ENCODE data around the gene ATG2B. TPM values are rescaled to one million over a fixed set of nuclear protein-coding genes. Genes with fewer than 3 reads are reported as not detected.

Gene ATG2B
- polyA plus RNA-seq, 2 of the 4 experiments (the other 2 are of a cell fraction) = 7.1 to 17.0 TPM

- peak; percentile 92 for FAIRE-seq
- TF ChIP-seq CBX2 (IDR thresholded peaks at IDR 0.05; ENCODE audit: borderline replicate concordance, low read depth) (no peak), USF2 (IDR thresholded peaks at IDR 0.05) (peak; percentile 58)
- H3K4me2 ChIP-seq = peak overlapping the region; percentile 78
- ChIA-PET CTCF (interaction anchor here (0.9 to 2.5 kb wide), 7 partner anchors 13 to 309 kb away, joined by 3 to 23 read pairs (median 3); no protein-coding TSS in a partner anchor), POLR2A (no interaction called here)
- no peaks in the 10 kb centered on the region for H3K9me3 ChIP-seq
- peak overlapping the region; percentile 60 to 74 for H3K27ac ChIP-seq
- H3K4me1 ChIP-seq = peaks cover 40% of the 10 kb centered on the region
- 4% methylated on average over 8 of the region's 8 CpGs for WGBS (ENCODE audit: missing lambda C conversion rate)
- H3K4me3 ChIP-seq = peak overlapping the region; percentile 19; the same call in 2 of the 3 replicates
- peak; percentile 77 to 87 for ATAC-seq
- DNase-seq (ENCODE audit: low read depth in 1 of 2, low spot score in 1 of 2) = peak; percentile 13 to 72
Observed at GRCh38 chr14:96309133-96309895, 53.8 kb downstream of the ATG2B start.

- H3K4me2 ChIP-seq = peak overlapping the region; percentile 25; the same call in 1 of the 3 replicates
- H3K27ac ChIP-seq = peak overlapping the region in 1 of 2 experiments; percentile 13; a peak in 1 of 6 replicates
- H3K9me3 ChIP-seq = no peaks in the 10 kb centered on the region
- peaks cover 47% of the 10 kb centered on the region for H3K4me1 ChIP-seq
- FAIRE-seq (no peak), DNase-seq (ENCODE audit: low read depth in 1 of 2, low spot score in 1 of 2) (peak; percentile 18 to 39), ATAC-seq (peak; percentile 59 to 62; a peak in 4 of 6 replicates)
- ChIA-PET CTCF (interaction anchor here (0.7 to 2.5 kb wide), 10 partner anchors 11 to 209 kb away, joined by 3 to 23 read pairs (median 4); no protein-coding TSS in a partner anchor), POLR2A (interaction anchor here (0.7 kb wide), 1 partner anchor 176 kb away, joined by 5 read pairs; no protein-coding TSS in a partner anchor)
- WGBS (ENCODE audit: missing lambda C conversion rate) = 43% methylated on average over 4 of the region's 4 CpGs
- H3K4me3 ChIP-seq = no peak overlapping the region
- TF ChIP-seq CTCF (IDR thresholded peaks at IDR 0.05) (peak; percentile 33; the same call in 1 of the 3 replicates), EHF (CRISPR knock-in tag; IDR thresholded peaks at IDR 0.05) (no peak)
Observed at GRCh38 chr14:96307434-96307833, 55.7 kb downstream of the ATG2B start.

- DNase-seq (ENCODE audit: low read depth in 1 of 2, low spot score in 1 of 2) (peak in 1 of 2 experiments; percentile 27), ATAC-seq (peak in 1 of 2 experiments; percentile 67; a peak in 3 of 6 replicates), FAIRE-seq (no peak)
- TF ChIP-seq CTCF (IDR thresholded peaks at IDR 0.05) = 0 out of 3 replicates have a peak, but pooled peaks have one; percentile 20
- no peak for TF ChIP-seq NPAS2 (CRISPR knock-in tag; IDR thresholded peaks at IDR 0.05; ENCODE audit: borderline replicate concordance)
- Histone ChIP-seq H3K27ac (no peak overlapping the region), H3K4me2 (no peak overlapping the region), H3K9me3 (no peaks in the 10 kb centered on the region), H3K4me1 (peaks cover 36% of the 10 kb centered on the region), H3K4me3 (no peak overlapping the region)
- POLR2A ChIA-PET = no interaction called here
- 69% methylated on average over 9 of the region's 9 CpGs for WGBS (ENCODE audit: missing lambda C conversion rate)
- CTCF ChIA-PET = interaction anchor here (0.7 to 1.3 kb wide), 2 partner anchors 120 to 204 kb away, joined by 3 to 5 read pairs; no protein-coding TSS in a partner anchor
Observed at GRCh38 chr14:96304956-96305355, 58.2 kb downstream of the ATG2B start.

- WGBS (ENCODE audit: missing lambda C conversion rate) = 87% methylated on average over 3 of the region's 3 CpGs
- Histone ChIP-seq H3K4me1 (peaks cover 26% of the 10 kb centered on the region), H3K9me3 (no peaks in the 10 kb centered on the region), H3K4me2 (0 out of 3 replicates have a peak overlapping the region, but pooled peaks have one; percentile 17), H3K4me3 (no peak overlapping the region), H3K27ac (no peak overlapping the region)
- ATAC-seq (no peak), FAIRE-seq (no peak), DNase-seq (ENCODE audit: low read depth in 1 of 2, low spot score in 1 of 2) (no peak)
- CTCF ChIA-PET = interaction anchor here (1.3 kb wide), 1 partner anchor 121 kb away, joined by 5 read pairs; no protein-coding TSS in a partner anchor
- POLR2A ChIA-PET = no interaction called here
- TF ChIP-seq ZC3H11A (IDR thresholded peaks at IDR 0.05) (no peak), HES2 (IDR thresholded peaks at IDR 0.05) (no peak), CHD2 (IDR thresholded peaks at IDR 0.05; ENCODE audit: low read length, partially characterized antibody) (no peak), JUNB (IDR thresholded peaks at IDR 0.05) (no peak), RFX5 (IDR thresholded peaks at IDR 0.05) (no peak), HDAC2 (IDR thresholded peaks at IDR 0.05) (no peak), FOXS1 (CRISPR knock-in tag; IDR thresholded peaks at IDR 0.05) (no peak), PHF8 (IDR thresholded peaks at IDR 0.05; ENCODE audit: borderline replicate concordance, low read depth) (no peak), TFCP2L1 (CRISPR knock-in tag; IDR thresholded peaks at IDR 0.05) (no peak), NFE2L2 (conservative IDR thresholded peaks at IDR 0.05; ENCODE audit: low read length) (no peak), PBX3 (IDR thresholded peaks at IDR 0.05) (no peak), MYC (IDR thresholded peaks at IDR 0.05; ENCODE audit: borderline replicate concordance, low read length) (no peak), EHF (CRISPR knock-in tag; IDR thresholded peaks at IDR 0.05) (no peak), RNF2 (IDR thresholded peaks at IDR 0.05; ENCODE audit: borderline replicate concordance, low read depth) (no peak), POLR2A (IDR thresholded peaks at IDR 0.05; ENCODE audit: low read length) (no peak)
Observed at GRCh38 chr14:96303981-96304380, 59.2 kb downstream of the ATG2B start.
